T-helper 2 cell treated with Interferon-gamma antibody and Interleukin-4, amounts not matched to agents 100 ng/mL and 5 ng/mL, for 36 hours (primary cell): Measurements from ENCODE around the gene GLI3. TPM values are rescaled to one million over a fixed set of nuclear protein-coding genes. Genes with fewer than 3 reads are reported as not detected.

Experiments
- intact Hi-C: fragments of 100-400 bp; cut with micrococcal nuclease; formaldehyde crosslinking; loops from one replicate; pipeline ENCODE4 v1.15.1; 2023
- total RNA-seq: library from RNA; stranded (reverse); gene quantifications from 2 replicates; pipeline ENCODE4 v1.2.3, GENCODE V29; 2022

GLI3 gene
- total RNA-seq, 1 donor from 2014 or later: not detected

DNA sequence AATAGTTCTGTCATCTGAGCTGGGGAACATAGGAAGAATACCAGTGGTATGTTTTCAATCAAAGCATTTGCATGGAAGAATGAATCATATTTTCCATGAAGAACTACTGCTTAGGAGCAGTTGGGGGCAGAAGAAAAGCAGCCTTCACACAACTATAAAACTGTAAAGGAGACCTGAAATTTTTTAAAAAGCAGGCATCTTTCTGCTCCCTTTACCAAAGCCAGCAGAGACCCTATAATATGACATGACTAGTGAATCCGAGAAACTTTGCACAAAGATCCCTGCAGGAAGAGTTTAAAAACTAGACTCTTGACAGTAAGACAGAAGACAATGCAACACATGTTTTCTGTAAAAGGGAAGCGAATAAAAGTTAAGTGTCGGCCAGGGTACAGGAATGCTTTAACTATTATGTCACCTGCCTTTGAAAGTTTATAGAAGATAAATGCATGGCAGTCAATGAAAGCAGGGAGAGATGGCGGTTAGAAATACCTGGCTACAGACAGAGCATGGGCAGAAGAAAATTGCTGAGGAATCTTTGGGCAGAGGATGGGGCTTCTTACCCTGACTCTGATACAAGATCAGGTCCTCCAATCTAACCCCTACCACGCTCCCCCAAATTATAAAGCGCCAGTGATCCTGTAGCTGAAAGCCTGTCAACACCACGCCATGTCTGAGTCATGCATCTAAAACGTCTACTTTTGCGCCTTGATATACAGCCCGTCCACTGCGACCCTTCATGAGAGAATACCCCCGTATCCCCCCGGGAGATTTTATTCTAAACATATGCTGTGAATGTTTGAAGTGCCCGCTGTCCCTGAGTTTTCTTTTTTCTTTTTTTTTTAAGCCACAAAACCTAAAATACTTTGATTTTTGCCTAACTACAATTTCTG is 93.1 kb downstream of the GLI3 start:
- intact Hi-C loops: no loop called here

DNA sequence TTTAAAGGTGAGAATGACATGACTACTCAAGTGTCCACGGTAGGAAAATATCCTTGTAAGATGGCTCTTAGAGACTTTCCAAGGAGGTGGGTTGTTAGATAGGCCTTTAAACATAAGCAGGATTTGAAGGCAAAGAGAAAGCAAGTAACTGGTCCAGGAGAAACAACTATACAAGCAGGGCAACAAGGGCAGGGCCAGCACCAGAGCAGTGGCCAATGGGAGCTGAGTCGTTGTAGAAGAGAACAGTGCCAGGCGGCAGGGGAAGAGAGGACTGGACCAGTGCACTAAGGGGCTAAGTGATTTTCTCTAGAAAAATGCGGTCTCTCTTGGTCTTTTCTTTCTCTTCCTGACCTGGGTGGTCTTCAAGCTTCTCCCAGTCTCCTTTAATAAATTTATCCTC is 94.9 kb downstream of the GLI3 start:
- intact Hi-C loops: no loop called here

DNA sequence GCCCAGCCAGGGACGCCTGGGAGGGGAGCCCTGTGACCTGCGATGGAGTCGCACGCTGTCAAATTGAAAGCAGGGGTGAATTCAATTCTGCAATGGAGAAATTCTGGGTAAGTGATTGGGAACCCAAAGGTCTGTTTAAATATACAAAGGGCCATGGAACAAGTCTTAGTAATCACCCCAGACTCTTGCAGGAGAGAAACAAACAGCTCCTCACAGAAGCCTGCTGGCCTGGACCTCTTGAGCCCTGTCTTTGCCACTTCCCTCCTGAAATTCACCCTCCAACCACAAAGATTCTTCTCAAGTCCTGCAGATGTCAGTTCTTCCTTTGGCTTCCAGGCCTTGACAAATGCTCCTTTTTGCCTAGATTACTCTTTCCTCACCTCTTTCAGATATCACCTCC is 97.3 kb downstream of the GLI3 start:
- intact Hi-C loops: no loop called here

DNA sequence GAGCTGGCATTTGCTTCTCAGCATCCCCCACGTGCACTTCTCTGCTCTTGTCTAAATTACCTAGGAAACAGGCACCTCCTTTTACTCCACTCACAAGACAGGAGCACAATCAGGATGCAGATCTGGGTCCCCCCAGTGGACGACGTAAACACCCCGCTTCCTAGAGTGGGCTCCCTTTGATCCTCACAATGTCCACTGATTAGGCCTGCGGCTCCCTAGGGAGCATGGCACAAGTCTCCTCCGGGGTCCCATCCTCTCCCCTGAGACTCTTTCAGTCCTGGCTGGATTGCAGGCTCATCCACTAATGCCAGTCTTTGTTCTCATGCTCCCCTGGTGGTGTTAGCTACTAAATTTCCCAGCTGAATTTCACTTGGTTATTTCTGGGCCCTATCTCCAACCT is 98.3 kb downstream of the GLI3 start:
- intact Hi-C loops: no loop called here

DNA sequence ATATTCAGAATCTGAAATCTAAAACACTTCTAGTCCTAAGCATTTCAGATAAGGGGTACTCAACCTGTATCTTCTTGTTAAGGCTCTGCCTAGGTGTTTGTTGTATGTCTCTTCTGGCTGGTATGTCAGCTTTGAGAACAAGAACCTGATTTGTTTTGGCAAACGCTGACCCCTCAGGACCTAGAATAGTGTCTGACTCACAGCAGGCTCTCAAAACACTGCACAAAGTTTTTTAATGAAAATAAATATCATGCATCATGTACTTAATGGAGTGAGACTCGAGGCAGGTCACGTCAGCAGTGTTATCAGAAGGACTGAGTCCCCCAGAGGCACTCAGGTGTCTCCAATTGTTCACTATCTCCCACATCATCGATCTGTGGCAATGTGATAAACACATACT is 99.1 kb downstream of the GLI3 start:
- intact Hi-C loops: no loop called here

DNA sequence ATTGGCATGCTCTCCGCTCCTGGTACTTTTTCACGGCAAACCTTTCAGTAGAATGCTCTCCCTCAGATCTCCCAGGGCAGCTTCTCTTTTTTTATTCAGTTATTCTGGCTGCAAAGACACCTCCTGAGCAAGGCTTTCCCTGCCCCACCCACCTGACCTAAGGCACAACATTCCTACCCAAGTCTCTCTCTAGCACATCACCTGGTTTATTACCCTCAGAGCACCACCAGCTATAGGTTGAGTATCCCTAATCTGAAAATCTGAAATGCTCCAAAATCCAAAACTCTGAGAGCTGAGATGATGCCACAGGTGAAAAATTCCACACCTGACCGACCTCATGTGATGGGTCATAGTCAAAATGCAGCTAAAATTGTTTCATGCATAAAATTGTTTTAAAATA is 99.6 kb downstream of the GLI3 start:
- intact Hi-C loops: no loop called here

DNA sequence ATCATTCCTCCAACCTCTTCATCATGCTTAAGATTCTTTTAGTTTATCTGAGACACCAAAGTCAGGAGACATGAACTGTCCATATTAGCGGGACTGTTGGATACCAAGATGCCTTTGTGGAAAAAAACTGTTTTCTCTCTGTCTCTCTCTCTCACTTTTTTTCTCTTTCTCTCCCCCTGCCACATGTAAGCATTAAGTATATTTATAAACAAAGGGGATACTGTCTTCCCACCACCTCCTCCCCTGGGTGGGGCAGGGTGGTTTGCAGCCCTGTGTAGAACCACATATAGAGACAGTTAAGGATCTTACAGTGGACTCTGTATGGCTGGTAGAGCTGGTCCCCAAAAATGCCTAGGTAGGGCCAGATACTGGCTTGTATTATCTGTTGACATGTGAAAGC is 101.3 kb downstream of the GLI3 start:
- intact Hi-C loops: no loop called here

DNA sequence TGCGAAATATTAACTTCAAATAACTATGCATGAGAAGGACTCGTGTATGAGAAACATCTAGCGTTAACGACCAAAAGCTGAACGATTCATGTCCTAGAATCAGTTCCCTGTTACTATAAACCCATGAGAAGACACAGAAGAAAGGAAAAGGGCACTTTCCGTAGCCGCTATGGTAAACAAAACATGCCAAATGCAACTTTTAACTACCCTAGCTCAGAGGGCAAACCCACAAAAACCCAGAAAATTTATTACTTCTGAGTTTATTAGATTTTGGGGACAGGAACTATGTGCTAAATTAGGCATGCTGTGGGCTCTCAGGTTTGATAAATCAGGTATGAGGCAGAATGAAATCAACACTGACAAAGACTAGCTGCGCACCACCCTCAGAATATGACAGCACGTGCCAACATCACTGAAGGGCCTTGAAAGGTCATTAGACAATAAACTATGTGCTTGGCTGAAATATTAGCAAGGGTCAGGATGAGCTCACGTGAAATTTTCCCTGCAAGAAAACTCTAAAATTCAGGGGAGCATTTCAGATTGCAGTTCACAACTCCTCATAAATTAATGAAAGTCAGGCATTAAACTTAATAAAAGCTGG is 102.6 kb downstream of the GLI3 start:
- intact Hi-C loops: no loop called here

DNA sequence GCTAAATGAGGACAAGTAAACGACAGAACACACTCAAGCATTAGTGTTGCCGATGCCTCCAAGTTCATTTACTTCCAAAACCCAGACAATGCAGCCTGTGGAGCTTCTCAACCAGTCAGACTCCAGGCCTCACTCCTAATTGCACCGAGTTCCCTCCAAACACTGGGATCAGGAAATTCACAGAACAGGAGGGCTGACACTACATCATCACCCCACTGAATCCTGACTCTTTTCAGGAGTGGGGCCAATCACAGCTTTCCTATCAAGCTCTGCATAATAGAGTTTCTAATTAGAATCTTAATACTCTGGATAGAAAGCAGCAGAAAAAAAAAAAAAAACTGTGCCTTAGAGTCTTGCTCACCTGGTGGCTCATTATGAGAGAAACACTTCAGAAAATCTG is 103.7 kb downstream of the GLI3 start:
- intact Hi-C loops: no loop called here

DNA sequence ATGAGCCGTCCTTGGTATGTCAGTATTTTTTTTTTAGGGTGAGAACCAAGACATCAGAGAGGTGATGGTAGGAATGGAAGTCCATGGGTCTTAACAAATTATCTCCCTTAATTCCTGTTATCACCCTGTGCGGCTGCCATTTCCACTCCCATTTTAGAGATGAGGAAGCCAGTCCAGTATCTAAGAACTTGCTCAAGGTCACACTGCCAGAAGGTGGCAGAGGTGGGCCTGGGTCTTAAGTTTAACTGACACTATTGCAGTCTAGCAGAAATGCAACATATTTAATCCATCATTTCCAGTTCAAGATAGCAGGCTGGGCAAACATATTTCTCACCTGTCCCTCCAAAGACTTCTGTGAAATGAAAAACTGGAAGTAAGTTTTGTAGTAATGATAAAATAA is 108.3 kb downstream of the GLI3 start:
- intact Hi-C loops: no loop called here

DNA sequence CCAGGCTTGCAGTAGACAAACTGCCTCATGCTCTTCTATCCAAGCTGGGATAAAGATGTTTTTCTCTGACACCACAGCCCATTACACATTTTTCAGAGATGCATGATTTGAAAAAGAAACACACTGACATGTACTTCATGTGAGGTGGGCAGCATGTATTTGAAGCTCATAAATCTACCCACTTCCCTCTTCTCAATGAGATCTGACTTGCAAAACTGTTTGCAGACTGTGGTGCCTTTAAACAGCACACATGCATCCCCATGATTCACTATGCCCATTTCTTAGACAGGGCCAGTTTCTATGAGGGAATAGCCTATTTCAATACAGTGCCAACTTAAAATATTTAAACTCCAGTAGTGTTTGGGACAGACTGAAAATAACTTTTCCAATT is 109.8 kb downstream of the GLI3 start:
- intact Hi-C loops: no loop called here

DNA sequence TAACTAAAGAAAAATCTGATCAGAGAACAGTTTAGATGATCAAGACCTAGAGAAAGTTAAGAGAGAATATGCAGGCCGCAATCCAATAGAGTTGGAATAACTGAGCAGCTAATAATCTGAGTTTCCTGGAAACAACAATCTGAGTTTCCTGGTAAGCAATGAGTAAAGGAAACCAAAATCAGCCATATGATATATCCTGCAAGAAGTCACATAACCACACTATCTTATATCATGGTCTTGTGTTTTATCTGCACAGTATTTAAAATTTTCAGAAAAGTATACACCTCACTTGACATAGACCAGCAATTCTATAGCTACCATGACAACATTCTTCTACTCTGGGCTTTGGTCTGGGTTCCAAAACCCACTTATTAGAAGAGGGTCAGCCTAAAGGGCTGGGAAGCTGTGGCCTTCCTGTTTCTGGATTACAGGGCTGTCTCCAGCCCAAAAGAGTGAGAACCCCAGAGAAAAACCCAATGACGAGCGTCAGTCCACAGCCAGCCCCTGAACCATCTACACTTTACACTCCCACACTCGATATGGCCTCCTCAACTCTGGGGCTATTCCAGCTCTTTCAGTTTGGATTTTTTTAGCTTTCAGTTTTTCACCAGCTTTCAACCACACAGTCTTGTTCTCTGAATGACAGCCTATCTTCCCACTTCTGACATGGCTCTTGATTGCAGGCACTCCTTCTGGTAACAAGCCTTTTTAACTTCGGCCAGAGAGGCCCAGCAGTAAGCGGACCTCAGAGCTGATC is 110.4 kb downstream of the GLI3 start:
- intact Hi-C loops: no loop called here

DNA sequence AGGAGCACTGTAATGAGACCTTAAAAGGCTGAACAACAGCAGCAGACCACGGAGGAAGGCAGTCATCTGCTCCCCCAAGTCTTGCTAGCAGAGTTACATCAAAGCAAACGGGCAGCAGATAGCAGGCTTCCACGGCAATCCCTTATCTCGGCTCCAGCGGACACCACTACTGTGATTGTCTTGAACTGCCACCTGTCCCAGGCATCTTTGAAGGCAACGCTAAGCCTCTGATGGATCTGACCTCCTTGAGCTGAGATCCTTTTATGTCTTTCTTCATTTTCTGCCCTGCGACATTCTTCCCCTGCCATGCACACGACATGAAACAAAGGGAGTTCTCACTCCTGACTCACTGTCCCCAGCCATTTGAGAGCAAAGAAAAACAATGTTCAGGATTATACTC is 111.7 kb downstream of the GLI3 start:
- intact Hi-C loops: no loop called here

DNA sequence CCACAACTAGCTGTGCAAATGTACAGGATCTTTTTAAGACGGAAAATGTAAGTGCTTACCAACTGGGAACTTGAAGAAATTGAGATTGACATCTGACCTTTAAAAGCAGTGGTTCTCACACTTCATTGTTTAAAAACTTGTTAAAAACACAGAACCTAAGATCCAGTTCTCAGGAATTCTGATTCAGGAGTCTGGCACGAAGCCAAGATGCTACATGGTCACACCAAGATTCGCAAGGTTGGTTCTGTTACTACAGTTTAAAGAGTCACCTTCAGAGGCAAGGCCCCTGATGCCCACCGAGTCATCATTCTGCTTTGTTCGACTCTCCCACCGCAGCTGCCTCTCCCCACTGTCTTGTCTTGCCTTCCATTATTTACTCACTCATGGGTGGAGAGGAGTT is 113.3 kb downstream of the GLI3 start:
- intact Hi-C loops: no loop called here

DNA sequence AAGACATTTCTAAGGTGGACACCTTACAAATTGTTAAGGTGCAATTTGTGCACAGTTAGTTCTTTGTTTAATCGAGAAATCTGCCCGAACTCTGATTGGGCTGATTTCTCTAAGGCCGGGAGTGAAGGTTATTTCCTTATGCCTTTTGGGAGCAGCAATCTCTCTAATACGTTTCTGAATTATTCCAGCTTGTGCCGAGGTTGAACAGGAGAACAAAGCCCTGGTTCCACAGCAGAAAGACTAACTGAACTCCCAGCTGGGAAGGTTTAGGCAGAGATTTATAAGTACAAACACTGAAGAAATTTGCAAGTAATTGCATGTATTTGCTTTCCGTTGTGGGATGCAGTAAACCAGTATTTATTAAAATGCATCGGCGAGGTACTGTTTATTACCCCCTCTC is 116.8 kb downstream of the GLI3 start:
- intact Hi-C loops: no loop called here

DNA sequence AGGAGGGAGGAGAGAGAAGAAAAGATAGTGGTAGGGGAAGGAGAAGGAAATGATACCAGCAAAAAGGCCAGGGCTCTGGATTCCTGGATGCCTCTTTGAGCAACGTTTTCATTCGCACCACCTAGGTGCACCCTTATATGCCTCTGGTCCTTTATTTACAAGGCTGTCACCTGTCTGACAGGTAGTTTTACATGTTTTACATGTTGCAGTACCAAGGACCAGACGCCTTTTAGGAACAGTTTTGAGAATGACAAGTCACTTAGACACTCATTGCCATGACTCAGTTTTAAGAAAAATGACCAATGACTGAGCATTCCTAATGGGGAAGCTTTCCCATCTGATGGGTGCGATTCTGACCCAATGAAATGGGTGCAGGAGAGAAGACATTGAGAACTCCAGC is 119.8 kb downstream of the GLI3 start:
- intact Hi-C loops: no loop called here

DNA sequence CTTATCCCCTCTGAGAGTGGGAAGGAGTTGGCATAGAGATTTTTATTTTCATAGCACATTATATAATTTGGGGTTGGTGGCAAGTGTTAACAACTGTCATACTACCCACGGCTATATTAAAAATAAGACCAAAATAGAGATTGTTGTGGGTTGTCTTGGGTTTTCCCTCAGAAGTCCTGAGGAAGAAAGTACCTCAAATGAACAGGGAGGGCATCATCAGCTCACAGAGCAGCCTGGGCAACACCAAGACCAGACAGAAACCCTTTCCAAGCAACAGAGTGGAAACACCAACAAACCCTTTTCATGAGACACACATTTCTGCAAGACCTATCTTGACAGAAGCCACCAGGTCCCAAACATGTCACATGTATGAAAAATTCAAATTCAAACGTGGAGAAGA is 121.2 kb downstream of the GLI3 start:
- intact Hi-C loops: no loop called here

DNA sequence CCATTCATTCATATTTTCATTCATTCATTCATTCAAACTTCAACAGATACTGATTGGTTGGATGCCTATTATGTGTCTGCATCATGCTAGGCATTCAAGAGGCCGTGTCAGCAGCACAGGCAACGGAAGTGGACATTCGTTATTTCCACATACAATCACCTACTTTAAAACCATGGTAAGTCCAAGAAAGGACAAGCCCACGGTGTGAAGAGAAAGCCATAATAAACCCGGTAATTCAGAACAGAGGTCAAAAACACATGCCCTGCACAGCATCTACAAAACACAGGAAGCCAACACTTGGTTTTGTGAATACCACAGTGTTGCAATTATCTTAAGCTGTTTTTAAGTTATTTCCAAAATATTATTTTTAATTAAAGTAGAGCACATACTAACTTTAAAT is 126.7 kb downstream of the GLI3 start:
- intact Hi-C loops: no loop called here

DNA sequence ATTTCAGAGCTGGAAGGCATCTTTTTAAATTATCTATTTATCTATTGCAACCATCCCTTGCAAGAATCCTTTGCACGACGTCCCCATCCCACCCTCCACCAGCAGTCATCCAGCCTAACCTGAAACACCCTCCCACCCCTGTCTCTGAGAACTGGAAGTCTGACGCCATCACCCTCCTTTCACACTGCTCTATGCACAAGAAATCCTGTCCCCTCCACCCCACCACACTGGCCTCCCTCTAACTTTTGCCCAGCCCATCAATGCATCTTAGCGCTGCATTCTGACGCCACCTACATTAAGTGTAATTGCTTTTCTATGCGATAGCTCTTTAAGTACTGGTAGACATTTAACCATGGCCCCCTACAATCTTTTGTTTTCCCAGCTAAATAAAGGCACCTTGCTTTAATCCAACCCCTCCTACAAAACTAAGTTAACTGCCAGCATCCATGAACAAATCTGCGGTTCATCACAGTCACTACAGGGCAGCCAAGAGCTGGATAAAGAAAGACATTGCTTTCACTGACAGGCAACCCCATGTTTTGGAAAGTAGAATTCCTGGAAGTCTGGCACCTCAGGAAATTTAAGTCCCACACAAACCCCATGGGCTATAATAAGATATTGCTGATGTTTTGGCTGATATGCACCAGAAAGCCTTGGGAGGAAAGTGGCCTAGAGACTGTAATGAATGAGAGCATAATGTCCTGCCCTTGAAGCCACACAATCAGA is 128.0 kb downstream of the GLI3 start:
- intact Hi-C loops: no loop called here

DNA sequence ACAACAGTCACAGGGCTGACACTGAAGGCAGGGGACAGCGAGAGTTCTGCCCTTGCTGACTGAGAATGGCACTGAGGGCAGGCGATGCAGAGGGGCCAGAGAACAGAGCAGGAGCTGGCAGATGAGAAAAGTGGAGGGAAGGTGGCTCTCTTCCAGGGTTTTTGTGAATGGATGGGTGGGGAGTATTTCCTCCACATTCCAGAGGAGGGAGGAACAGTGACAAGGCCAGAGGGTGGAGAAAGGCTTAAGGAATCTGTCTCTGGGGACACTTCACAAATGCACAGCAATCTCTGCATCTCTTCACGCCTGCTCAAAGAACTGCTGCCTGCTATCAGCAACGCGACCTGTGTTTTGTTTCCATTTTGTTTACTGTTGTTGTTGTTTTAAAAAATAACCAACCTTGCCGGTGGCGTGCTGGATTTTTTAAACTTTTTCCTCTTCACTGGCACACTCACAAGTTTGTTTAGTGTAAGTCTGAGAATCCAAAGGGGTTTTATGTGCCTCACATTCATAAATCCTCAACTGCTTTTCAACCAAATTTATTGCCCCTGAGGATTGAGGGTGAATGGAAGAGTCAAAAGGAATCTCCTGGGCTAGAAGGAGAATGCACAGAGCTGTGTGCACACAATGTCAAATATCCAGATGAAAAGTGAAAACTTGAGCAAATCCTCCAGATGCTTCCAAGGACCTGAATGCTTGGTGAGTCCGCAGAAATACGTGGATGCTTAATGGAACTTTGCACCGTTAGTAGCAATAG is 129.3 kb downstream of the GLI3 start:
- intact Hi-C loops: no loop called here

DNA sequence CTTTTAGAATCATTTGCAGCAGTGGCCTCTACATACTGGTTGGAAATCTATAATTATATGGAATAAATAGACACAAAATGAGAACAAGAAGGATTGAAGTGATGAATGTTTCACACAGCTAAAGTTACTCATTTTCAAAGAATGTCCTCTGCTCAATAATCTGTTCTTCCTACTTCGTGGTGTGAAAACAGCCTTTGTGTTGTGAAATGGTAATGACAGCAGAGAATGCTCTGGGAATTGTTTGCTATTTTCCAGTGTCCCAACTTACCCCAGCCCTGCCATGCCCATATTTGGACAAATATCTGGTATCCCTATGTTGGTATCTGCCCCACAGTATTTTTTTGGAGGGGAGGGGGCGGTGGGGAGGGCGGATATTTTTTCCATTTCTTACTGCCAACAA is 130.4 kb downstream of the GLI3 start:
- intact Hi-C loops: no loop called here
